GM19099 (cell line): ENCODE results near the gene CXXC1.

ENCODE experiments used
- POLR2A ChIP-seq: IDR thresholded peaks from 3 replicates; pipeline ENCODE4 v1.6.1; 2011; ENCODE audit warnings: low read depth; ENCODE audit not compliant: insufficient read length; ENCODE audit errors: extremely low read depth

CXXC1 gene

DNA sequence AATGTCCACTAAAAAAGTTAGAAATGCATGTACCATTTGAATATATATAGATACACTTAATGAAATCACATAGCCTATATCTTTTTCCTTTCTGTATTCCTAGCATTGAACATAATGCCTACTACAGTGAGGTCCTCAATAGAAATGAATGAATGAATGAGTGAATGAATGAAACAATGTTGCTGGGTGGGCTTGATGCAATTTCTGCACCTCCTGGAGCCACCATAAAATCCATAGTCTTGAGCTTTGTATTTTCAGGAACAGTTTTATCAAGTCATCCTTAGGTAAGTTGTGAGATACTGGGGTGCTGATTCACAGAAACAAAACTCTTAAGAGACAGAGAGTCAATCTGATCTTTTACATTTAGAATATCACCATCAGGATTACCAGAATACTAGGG lies 24.5 kb downstream of the CXXC1 start:
- TF ChIP-seq POLR2A, result no peak

DNA sequence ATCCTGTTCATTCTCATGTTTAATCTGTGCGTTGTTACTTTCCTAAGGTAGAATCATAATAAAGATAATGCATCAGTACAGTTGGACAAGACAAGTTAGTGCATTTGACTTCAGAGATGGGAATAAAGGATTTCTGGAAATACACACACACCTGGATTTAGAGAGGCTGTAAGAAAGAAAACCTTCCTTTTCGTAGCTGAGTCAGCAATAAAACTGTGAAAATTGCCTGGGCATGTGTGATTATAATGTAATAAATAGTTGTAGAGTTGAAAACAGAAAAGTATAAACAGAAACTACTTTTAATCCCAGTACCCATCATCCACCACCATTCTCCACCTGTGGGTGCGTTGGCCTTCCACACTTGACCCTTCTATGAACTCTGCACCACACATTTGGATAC lies 36.6 kb downstream of the CXXC1 start:
- TF ChIP-seq POLR2A, result no peak

DNA sequence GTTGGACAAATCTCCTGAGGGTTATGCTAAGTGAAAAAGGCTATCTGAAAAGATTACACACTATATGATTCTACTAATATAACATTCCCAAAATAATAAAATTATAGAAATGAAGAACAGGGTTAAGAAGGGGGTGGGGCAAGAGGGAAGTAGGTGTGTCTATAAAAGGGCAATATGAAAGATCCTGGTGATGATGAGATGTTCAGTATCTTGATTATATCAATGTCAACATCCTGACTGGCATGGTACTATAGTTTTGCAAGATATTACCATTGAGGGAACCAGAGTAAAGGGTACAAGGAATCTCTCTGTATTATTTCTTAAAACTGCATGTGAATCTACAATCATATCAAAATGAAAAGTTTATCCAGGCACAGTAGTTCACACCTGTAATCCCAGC lies 37.9 kb downstream of the CXXC1 start:
- no peak for TF ChIP-seq POLR2A

DNA sequence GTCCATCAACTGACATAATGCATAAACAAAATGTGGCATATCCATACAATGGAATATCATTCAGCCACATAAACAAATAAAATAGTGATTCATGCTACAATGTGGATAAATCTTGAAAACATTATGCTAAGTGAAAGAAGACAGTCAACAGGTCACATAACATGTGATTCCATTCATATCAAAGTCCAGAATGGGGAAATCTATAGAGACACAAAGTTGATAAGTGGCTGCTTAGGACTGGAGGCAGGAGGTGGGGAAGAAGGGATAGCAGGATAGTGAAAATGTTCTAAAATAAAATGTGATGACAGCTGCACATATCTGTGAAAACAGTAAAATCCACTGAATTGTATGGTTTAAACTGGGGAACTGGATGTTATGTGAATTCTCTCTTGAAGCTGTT lies 39.9 kb downstream of the CXXC1 start:
- TF ChIP-seq POLR2A, result no peak

DNA sequence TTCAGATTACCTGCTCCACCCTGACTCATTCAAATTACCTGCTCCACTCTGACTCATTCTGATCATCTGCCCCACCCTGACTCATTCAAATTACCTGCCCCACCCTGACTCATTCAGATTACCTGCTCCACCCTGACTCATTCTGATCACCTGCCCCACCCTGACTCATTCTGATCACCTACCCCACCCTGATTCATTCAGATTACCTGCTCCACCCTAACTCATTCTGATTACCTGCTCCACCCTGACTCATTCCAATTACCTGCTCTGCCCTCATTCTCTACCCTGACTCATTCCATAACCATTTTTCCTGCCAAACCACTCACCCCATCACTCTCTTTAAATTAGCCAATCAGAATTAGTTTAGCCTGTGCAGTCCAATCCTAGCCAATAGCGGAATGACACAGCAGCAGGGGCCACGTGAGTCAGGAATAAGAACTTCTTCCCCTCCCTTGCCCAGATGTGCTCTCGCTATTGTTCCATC lies 47.4 kb downstream of the CXXC1 start:
- TF ChIP-seq POLR2A, result no peak

DNA sequence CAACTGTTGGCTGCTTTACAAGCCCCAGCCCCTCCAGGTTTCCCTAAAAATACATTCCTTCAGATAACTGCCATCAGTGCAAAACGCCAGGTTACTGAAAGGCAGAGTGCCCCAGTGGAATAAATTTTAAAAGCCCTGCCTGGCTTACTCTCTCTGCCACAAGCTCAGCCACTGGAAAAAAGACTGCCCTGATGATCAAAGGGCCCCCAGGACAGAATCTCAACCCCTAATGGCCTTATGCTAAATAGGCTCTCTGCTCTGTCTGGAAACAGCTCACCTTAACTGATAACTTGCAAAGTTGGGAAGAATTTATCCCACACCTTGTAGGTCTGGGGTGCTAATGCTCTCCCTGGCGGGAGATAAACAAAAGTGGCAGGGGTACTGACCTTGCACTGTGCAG lies 55.1 kb downstream of the CXXC1 start:
- TF ChIP-seq POLR2A, result no peak
